GM20000 (cell line): ENCODE measurements around the gene CNOT6L.
"Not testable (repeated sequence)": the region's sequence is repeated elsewhere in the genome, so short reads cannot be mapped to it uniquely, and the experiment has no call there.

Experiments
- DNase-seq: peaks from one replicate; pipeline ENCODE4 v3.0.0; 2012; ENCODE audit warnings: low spot score
- CTCF ChIP-seq: IDR thresholded peaks from 2 replicates; pipeline ENCODE4 v1.5.1; 2012; ENCODE audit warnings: mild to moderate bottlenecking, control low read depth; ENCODE audit errors: extremely low read depth, missing control alignments

The CNOT6L gene

GRCh38 chr4:77795326-77795725 lies 23.8 kb downstream of the CNOT6L start:
- no peak for DNase-seq

GRCh38 chr4:77790146-77790545 lies 29.0 kb downstream of the CNOT6L start:
- DNase-seq = no peak
- TF ChIP-seq CTCF = no peak

More at GRCh38 chr4:77795326-77795725, 23.8 kb downstream of the CNOT6L start:
- no peak for TF ChIP-seq CTCF

GRCh38 chr4:77788990-77789389 lies 30.2 kb downstream of the CNOT6L start:
- no peak for DNase-seq
- no peak for TF ChIP-seq CTCF

GRCh38 chr4:77787969-77788368 lies 31.2 kb downstream of the CNOT6L start:
- DNase-seq = no peak
- TF ChIP-seq CTCF = no peak

- TF ChIP-seq CTCF = no peak
- DNase-seq = no peak
These were observed 33.5 kb downstream of the CNOT6L start for GRCh38 chr4:77785669-77786068.

- DNase-seq = no peak
- TF ChIP-seq CTCF = no peak
These were observed 35.3 kb downstream of the CNOT6L start for GRCh38 chr4:77783895-77784294.

GRCh38 chr4:77782102-77782835 lies 36.9 kb downstream of the CNOT6L start:
- no peak for TF ChIP-seq CTCF
- no peak for DNase-seq

GRCh38 chr4:77780762-77781161 lies 38.4 kb downstream of the CNOT6L start:
- not testable (repeated sequence) for DNase-seq
